Neuronal stem cell (in vitro differentiated cells): ENCODE results near the gene FRY.

Experiments
- DNase-seq: peaks from one replicate; pipeline ENCODE4 v3.0.0-alpha.2; 2013; ENCODE audit warnings: low spot score
- H2AFZ ChIP-seq: one replicate; pipeline ENCODE4 v1.6.1; 2013; ENCODE audit warnings: mild to moderate bottlenecking, low read length, inconsistent platforms
- H2AK5ac ChIP-seq: 2 replicates; pipeline ENCODE4 v1.6.1; 2013; ENCODE audit warnings: low read depth, mild to moderate bottlenecking, inconsistent platforms, low read length, moderate library complexity, mixed read lengths
- H2BK120ac ChIP-seq: 2 replicates; pipeline ENCODE4 v1.6.1; 2013; ENCODE audit warnings: low read depth, mild to moderate bottlenecking, inconsistent platforms, low read length, moderate library complexity, mixed read lengths
- H2BK12ac ChIP-seq: one replicate; pipeline ENCODE4 v1.6.1; 2013; ENCODE audit warnings: low read length, inconsistent platforms
- H2BK15ac ChIP-seq: 2 replicates; pipeline ENCODE4 v1.6.1; 2013; ENCODE audit warnings: mild to moderate bottlenecking, low read length, inconsistent platforms, mixed read lengths
- H2BK5ac ChIP-seq: one replicate; pipeline ENCODE4 v1.6.1; 2013; ENCODE audit warnings: inconsistent platforms, mild to moderate bottlenecking, low read length, moderate library complexity
- H3K14ac ChIP-seq: one replicate; pipeline ENCODE4 v1.6.1; 2013; ENCODE audit warnings: low read length, inconsistent platforms
- H3K18ac ChIP-seq: 2 replicates; pipeline ENCODE4 v1.6.1; 2013; ENCODE audit warnings: low read length, inconsistent platforms
- H3K23ac ChIP-seq: 2 replicates; pipeline ENCODE4 v1.6.1; 2013; ENCODE audit warnings: low read depth, mild to moderate bottlenecking, mixed read lengths, low read length, inconsistent platforms; ENCODE audit not compliant: poor library complexity
- H3K27ac ChIP-seq: replicated peaks from 3 replicates; pipeline ENCODE4 v1.5.1; 2013; ENCODE audit warnings: low read length, inconsistent platforms
- H3K27me3 ChIP-seq, 3 experiments: 2 replicates each; pipeline ENCODE4 v1.6.1; 2013; ENCODE audit warnings: low read length in 3 of 3, mild to moderate bottlenecking in 2 of 3, inconsistent platforms in 1 of 3, low read depth in 1 of 3, mixed read lengths in 1 of 3, moderate library complexity in 1 of 3; ENCODE audit not compliant: control insufficient read depth in 3 of 3, insufficient read depth in 3 of 3
- H3K36me3 ChIP-seq, 2 donors: replicated peaks in 1 of 2; 2 replicates each; pipeline ENCODE4 v1.6.1; 2013; ENCODE audit warnings: low read length in 2 of 2; ENCODE audit not compliant: control insufficient read depth in 2 of 2, insufficient read depth in 2 of 2
- H3K4ac ChIP-seq: 2 replicates; pipeline ENCODE4 v1.6.1; 2013; ENCODE audit warnings: inconsistent platforms, mild to moderate bottlenecking, low read length, moderate library complexity
- H3K4me1 ChIP-seq, 2 donors: 1 replicate in 1 of 2; 2 replicates in 1 of 2; pipeline ENCODE4 v1.6.1; 2013; ENCODE audit warnings: low read length in 2 of 2, low read depth in 1 of 2; ENCODE audit not compliant: control insufficient read depth in 2 of 2, insufficient read depth in 1 of 2
- H3K4me2 ChIP-seq: one replicate; pipeline ENCODE4 v1.6.1; 2013; ENCODE audit warnings: mild to moderate bottlenecking, low read length, inconsistent platforms; ENCODE audit not compliant: insufficient read depth, poor library complexity, severe bottlenecking
- H3K4me3 ChIP-seq, 2 donors: 2 replicates each; pipeline ENCODE4 v1.5.1; 2013; ENCODE audit warnings: low read length in 2 of 2, mild to moderate bottlenecking in 2 of 2, inconsistent platforms in 1 of 2, moderate library complexity in 1 of 2
- H3K79me1 ChIP-seq: one replicate; pipeline ENCODE4 v1.6.1; 2013; ENCODE audit warnings: low read depth, mild to moderate bottlenecking, inconsistent platforms, low read length, moderate library complexity
- H3K9ac ChIP-seq: one replicate; pipeline ENCODE4 v1.6.1; 2013; ENCODE audit warnings: mild to moderate bottlenecking, low read depth, low read length, inconsistent platforms; ENCODE audit not compliant: poor library complexity
- H3K9me3 ChIP-seq, 2 donors: replicated peaks in 1 of 2; 2 replicates each; pipeline versions ENCODE3 to v1.6.1; 2013; ENCODE audit warnings: low read length in 2 of 2, mild to moderate bottlenecking in 2 of 2, inconsistent platforms in 1 of 2, low read depth in 1 of 2, mixed read lengths in 1 of 2, moderate library complexity in 1 of 2; ENCODE audit not compliant: control insufficient read depth in 2 of 2, insufficient read depth in 1 of 2
- H4K8ac ChIP-seq: one replicate; pipeline ENCODE4 v1.6.1; 2013; ENCODE audit warnings: low read depth, mild to moderate bottlenecking, inconsistent platforms, low read length, moderate library complexity
- H4K91ac ChIP-seq: one replicate; pipeline ENCODE4 v1.6.1; 2013; ENCODE audit warnings: low read length, low read depth, mild to moderate bottlenecking, inconsistent platforms; ENCODE audit not compliant: poor library complexity
- WGBS, 2 donors: extraction: QIAGEN DNeasy Blood & Tissue Kit; methylation state at CpG; one replicate each; pipeline ENCODE4 v1.1.7; 2013; ENCODE audit warnings: missing lambda C conversion rate in 2 of 2, mixed read lengths in 1 of 2; ENCODE audit not compliant: insufficient read length in 2 of 2, insufficient replicate concordance in 1 of 2; ENCODE audit errors: extremely low coverage in 2 of 2; 5-methylcytosine and 5-hydroxymethylcytosine counted together

FRY gene

DNA sequence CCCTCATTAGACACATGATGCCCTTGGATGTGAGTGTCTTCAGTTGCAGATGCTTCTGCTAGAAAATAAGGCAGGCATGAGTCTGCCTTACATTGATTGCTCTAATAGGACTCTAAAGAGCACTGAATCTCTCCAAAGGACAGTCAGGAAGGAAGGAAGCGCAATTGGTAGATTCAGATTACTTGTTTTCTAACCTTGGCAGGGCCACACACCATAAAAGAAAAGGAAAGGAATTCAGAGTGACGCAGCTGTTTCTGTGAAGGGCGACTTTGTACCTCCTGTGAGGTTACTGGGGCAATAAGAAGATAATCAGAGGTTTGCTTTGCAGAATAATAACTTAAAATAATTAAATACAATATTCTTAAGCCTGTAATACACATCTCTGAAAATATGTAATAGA, 48.0 kb downstream of the FRY start:
- no peak overlapping the region for H3K4ac ChIP-seq
- H3K36me3 ChIP-seq = no peaks in the 10 kb centered on the region
- H2BK120ac ChIP-seq = no peak overlapping the region
- H3K4me3 ChIP-seq = no peak overlapping the region
- no peak overlapping the region for H4K91ac ChIP-seq
- no peak overlapping the region for H3K23ac ChIP-seq
- no peak overlapping the region for H3K27ac ChIP-seq
- H2BK12ac ChIP-seq = no peak overlapping the region
- no peak overlapping the region for H2AK5ac ChIP-seq
- no peak overlapping the region for H3K4me2 ChIP-seq
- no CpG with 5 or more reads among the region's 3 CpGs for WGBS, 2 donors
- no peaks in the 10 kb centered on the region for H3K27me3 ChIP-seq
- H2BK15ac ChIP-seq = no peak overlapping the region
- no peak for DNase-seq
- H3K4me1 ChIP-seq = peaks cover 5 to 8% of the 10 kb centered on the region in 2 donors
- H3K18ac ChIP-seq = no peak overlapping the region
- H3K79me1 ChIP-seq = peaks cover 2% of the 10 kb centered on the region
- H3K9me3 ChIP-seq = no peaks in the 10 kb centered on the region
- no peak overlapping the region for H2BK5ac ChIP-seq
- no peak overlapping the region for H3K14ac ChIP-seq
- no peak overlapping the region for H3K9ac ChIP-seq
- peak overlapping the region; percentile 52 for H2AFZ ChIP-seq
- no peak overlapping the region for H4K8ac ChIP-seq

DNA sequence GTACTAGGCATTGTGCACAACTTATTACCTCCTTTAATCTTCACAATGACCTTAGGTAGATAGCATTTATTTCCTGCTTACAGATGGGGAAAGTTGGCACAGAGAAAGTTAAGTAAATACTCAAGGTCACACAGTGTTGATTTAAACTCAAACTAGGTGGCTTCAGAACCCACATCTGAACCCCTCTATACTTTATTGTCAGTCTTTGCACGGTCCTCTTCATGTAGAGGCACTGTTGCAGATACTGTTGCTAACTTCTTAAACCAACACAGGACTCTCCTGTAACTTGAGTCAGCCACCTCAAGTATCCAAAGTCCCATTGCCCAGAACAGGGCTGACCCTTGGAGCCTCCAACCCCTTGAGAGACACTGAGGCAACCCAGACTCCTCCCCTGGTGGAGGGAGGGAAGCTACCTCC, 48.8 kb downstream of the FRY start:
- Histone ChIP-seq H3K4ac (no peak overlapping the region), H2BK15ac (no peak overlapping the region), H3K23ac (no peak overlapping the region), H3K4me1 (peaks cover 5 to 7% of the 10 kb centered on the region in 2 donors), H2AK5ac (no peak overlapping the region), H3K4me3 (no peak overlapping the region), H2BK5ac (no peak overlapping the region), H4K91ac (no peak overlapping the region), H3K9me3 (no peaks in the 10 kb centered on the region), H3K27me3 (no peaks in the 10 kb centered on the region), H3K36me3 (no peaks in the 10 kb centered on the region), H2BK120ac (no peak overlapping the region), H3K18ac (no peak overlapping the region), H3K27ac (no peak overlapping the region), H2AFZ (no peak overlapping the region), H2BK12ac (no peak overlapping the region), H3K9ac (no peak overlapping the region), H3K79me1 (no peaks in the 10 kb centered on the region), H3K4me2 (no peak overlapping the region), H4K8ac (no peak overlapping the region), H3K14ac (no peak overlapping the region)
- no CpG with 5 or more reads among the region's 1 CpG for WGBS, 2 donors
- no peak for DNase-seq

DNA sequence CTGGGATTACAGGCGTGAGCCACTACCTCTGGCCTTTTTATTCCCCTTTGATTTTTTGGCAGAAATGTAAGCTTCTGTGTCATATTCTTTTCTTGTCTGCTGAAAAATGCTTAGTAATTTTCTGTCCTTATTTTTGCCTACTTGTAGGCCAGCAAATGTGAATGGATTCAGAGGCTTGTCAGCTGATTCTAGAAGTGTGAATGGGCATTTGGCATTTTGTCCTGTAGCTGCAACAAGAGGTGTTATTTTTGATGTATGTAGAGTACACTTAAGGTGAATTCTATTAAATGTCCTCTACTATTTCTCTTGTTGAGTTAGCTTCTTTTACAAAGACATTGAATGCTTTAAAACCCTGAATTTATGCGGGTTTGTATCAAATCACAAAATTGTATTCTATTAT, 50.0 kb downstream of the FRY start:
- H2BK12ac ChIP-seq = no peak overlapping the region
- H3K23ac ChIP-seq = no peak overlapping the region
- H3K27ac ChIP-seq = no peak overlapping the region
- H3K4me1 ChIP-seq = peaks cover 5 to 10% of the 10 kb centered on the region in 2 donors
- no CpG with 5 or more reads among the region's 2 CpGs for WGBS, 2 donors
- no peak overlapping the region for H3K18ac ChIP-seq
- no peak overlapping the region for H2AK5ac ChIP-seq
- no peak for DNase-seq
- H3K79me1 ChIP-seq = no peaks in the 10 kb centered on the region
- no peak overlapping the region for H2BK5ac ChIP-seq
- H4K91ac ChIP-seq = no peak overlapping the region
- H3K9ac ChIP-seq = no peak overlapping the region
- H3K36me3 ChIP-seq = no peaks in the 10 kb centered on the region
- H2BK15ac ChIP-seq = no peak overlapping the region
- H3K9me3 ChIP-seq = no peaks in the 10 kb centered on the region
- H4K8ac ChIP-seq = no peak overlapping the region
- no peak overlapping the region for H2BK120ac ChIP-seq
- no peak overlapping the region for H3K4ac ChIP-seq
- no peak overlapping the region for H3K4me2 ChIP-seq
- H3K14ac ChIP-seq = no peak overlapping the region
- H2AFZ ChIP-seq = no peak overlapping the region
- H3K4me3 ChIP-seq = no peak overlapping the region
- no peaks in the 10 kb centered on the region for H3K27me3 ChIP-seq

DNA sequence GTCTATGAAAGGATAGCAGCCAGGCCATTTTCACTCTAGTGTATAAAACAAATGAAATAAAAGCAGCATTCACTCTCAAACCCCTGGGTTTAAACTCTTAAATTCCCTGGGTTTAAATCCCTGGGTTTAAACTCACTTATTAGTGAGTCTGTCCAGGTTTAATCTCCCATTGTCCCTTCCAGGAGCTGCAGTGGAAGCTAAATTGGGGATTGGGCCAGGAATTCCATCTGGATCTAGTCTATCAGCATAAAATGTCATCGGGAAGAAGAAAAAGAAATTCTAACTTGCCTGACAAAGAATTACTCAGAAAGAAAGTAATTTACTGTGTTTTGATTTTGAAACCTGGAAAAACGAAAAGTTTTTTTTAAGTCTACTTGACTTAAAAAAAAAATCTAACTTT, 54.8 kb downstream of the FRY start:
- no peaks in the 10 kb centered on the region for H3K36me3 ChIP-seq
- H3K9ac ChIP-seq = no peak overlapping the region
- H3K23ac ChIP-seq = no peak overlapping the region
- H3K4me3 ChIP-seq = no peak overlapping the region
- no CpG with 5 or more reads among the region's 2 CpGs for WGBS, 2 donors
- H4K91ac ChIP-seq = no peak overlapping the region
- no peak for DNase-seq
- no peak overlapping the region for H3K4me2 ChIP-seq
- peaks cover 0 to 6% of the 10 kb centered on the region in 2 donors for H3K4me1 ChIP-seq
- no peak overlapping the region for H3K18ac ChIP-seq
- peak overlapping the region; percentile 46 for H3K27ac ChIP-seq
- H2BK12ac ChIP-seq = no peak overlapping the region
- H2BK15ac ChIP-seq = no peak overlapping the region
- no peaks in the 10 kb centered on the region for H3K79me1 ChIP-seq
- H2AK5ac ChIP-seq = no peak overlapping the region
- H4K8ac ChIP-seq = no peak overlapping the region
- no peak overlapping the region for H2AFZ ChIP-seq
- no peaks in the 10 kb centered on the region for H3K9me3 ChIP-seq
- no peaks in the 10 kb centered on the region for H3K27me3 ChIP-seq
- no peak overlapping the region for H3K4ac ChIP-seq
- no peak overlapping the region for H3K14ac ChIP-seq
- no peak overlapping the region for H2BK120ac ChIP-seq
- H2BK5ac ChIP-seq = no peak overlapping the region
